ENCODE results near the gene RFX4. TPM values are rescaled to one million over a fixed set of nuclear protein-coding genes. Genes with fewer than 3 reads are reported as not detected.
"Not testable (repeated sequence)": the region's sequence is repeated elsewhere in the genome, so short reads cannot be mapped to it uniquely, and the experiment has no call there.

RFX4 gene
- total RNA-seq, 8 experiments from 2014 or later: 0.20 to 78.4 (median 16.8) TPM

GRCh38 chr12:106685381-106685780 lies 102.6 kb downstream of the RFX4 start:
- in situ Hi-C loops (cut with MboI; ENCODE audit: low pct_unique_long_range_greater_than_20kb in 2 of 9, low sequenced_read_pairs in 9 of 9, unreplicated experiment in 9 of 9): no loop called here
- Histone ChIP-seq H3K27ac (no peak overlapping the region), H3K4me1 (replicated peaks in 1 of 2) (no peaks in the 10 kb centered on the region), H3K4me3 (no peak overlapping the region)
- no peak for ATAC-seq (replicated peaks in 6 of 8)

DNA sequence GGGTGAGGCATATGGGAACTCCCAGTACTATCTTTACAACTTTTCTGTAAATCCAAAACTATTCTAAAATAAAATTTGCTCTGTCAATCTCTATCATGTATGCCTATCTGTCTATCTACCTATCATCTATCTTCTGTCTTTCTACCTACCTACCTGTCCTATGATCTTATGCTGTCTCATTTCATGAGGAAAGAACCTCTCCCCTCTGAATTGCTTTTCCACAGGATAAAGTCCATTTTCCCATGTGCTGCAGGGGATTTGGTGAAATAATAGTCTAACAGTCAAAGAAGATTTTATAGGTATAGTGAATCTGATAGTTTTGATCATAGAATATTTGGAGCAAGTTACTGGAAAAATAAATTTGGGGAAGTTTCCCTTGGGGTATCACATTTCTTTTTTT lies 104.9 kb downstream of the RFX4 start:
- in situ Hi-C loops (cut with MboI; ENCODE audit: low pct_unique_long_range_greater_than_20kb in 2 of 9, low sequenced_read_pairs in 9 of 9, unreplicated experiment in 9 of 9): no loop called here
- Histone ChIP-seq H3K4me3 (no peak overlapping the region), H3K4me1 (replicated peaks in 1 of 2) (no peaks in the 10 kb centered on the region), H3K27ac (no peak overlapping the region)
- no peak for ATAC-seq (replicated peaks in 6 of 8)

DNA sequence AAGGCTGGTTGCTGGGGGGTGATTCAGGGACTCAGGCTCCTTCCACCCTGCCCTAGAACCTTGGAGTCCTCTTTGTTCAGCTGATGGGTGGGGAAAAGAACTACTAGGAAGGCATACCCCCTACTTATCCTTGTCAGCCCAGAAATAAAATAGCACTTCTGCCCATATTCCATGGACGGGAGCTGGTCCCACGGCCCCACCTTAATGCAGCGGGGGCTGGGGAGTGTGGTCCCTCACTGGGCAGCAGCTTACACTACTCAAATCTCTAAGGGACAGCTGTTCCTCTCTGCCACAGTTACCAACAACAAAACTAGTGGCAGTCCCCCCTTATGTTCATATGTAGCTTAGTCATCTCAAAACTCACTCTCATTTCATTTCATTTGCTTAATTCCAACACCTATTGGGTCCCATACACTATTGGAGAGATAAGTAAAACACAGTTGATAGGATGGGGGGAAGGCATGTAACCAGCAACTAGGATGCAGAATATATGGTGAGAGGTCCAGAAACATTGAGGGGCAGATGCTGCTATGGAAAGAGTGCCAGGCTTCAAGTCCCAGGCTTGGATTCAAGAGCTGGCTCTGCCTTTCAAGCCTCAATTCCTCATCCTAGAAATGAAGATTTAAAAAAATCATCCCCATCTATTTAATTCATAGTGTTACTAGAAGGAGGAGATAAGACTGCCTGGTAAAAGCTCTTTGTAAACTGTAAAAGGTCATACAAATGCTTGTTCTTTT lies 107.9 kb downstream of the RFX4 start:
- no peak for ATAC-seq (replicated peaks in 6 of 8)
- no peak overlapping the region for H3K4me3 ChIP-seq
- no peaks in the 10 kb centered on the region for H3K4me1 ChIP-seq (replicated peaks in 1 of 2)
- H3K27ac ChIP-seq: no peak overlapping the region
- WGBS, 10 experiments: 0 to 100% (median 94%) methylated on average over 1 to 3 of the region's 3 CpGs; no CpG with 5 or more reads in 5 of the 10 experiments
- in situ Hi-C loops (cut with MboI; ENCODE audit: low pct_unique_long_range_greater_than_20kb in 2 of 9, low sequenced_read_pairs in 9 of 9, unreplicated experiment in 9 of 9): no loop called here

DNA sequence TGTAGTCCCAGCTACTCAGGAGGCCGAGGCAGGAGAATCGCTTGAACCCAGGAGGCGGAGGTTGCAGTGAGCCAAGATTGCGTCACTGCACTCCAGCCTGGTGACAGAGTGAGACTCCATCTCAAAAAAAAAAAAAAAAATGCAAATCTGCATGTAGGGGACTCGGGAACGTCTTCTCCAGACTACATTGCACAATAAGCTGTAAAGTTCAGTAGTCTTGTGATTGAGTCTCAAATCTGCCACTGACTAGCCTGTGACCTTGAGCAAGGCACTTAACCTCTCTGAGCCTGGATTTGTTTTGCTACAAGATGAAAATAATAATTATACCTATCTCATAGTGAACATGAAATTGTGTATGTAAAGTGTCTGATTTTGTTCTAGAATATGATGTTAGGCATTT lies 109.2 kb downstream of the RFX4 start:
- WGBS, 10 experiments: 0 to 80% (median 5%) methylated on average over 1 to 4 of the region's 6 CpGs; no CpG with 5 or more reads in 5 of the 10 experiments
- in situ Hi-C loops (cut with MboI; ENCODE audit: low pct_unique_long_range_greater_than_20kb in 2 of 9, low sequenced_read_pairs in 9 of 9, unreplicated experiment in 9 of 9); H3K4me1 ChIP-seq (replicated peaks in 1 of 2); ATAC-seq (replicated peaks in 6 of 8); H3K27ac ChIP-seq; H3K4me3 ChIP-seq: not testable (repeated sequence)

DNA sequence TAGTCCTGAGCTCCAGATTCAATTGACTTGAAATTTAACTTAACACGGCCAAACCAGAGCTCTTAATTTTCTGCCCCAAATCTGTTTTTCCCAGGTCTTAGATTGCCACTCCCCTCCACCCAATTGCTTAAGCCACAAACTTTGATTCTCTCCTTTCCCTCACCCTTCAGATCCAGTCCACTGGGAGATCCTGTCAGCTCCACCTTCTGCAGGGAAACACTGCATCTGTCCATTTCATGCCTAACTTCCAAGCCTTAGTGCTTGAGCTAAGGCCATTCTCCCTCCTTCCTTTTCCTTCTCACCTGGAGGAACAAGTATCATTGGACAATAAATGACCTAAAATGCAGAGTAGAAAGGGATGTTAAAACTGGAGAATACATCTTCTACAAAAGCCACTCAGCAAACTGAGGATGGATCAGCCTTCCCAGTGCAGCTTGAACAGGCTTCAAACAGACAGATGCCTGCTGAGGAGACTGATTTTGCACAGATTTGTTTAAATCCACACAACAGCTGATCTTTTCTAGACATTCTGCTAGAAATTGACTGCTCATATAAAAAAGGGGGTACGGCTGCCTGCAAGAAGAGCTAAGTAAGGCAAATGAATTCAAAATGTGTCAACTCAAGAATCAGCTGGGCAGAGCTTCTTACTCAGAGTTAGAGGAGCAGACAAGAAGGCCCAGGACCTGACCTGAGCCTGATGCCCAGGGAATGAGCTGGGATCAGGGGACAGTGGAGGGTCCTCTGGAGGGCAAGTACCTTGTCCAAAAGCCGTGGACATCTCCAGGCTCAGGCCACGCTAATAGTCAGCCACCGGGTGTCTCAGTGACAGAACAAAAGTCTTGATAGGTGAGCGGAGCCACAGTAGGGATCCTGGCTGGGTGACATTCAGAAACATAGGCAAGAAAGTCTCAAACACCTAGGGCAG lies 110.4 kb downstream of the RFX4 start:
- no peak overlapping the region for H3K4me3 ChIP-seq
- ATAC-seq (replicated peaks in 6 of 8): peak in 1 of 8 experiments; percentile 11
- 25 to 100% (median 85%) methylated on average over 1 to 5 of the region's 6 CpGs; no CpG with 5 or more reads in 2 of the 10 experiments for whole genome bisulfite sequencing, 10 experiments
- in situ Hi-C loops (cut with MboI; ENCODE audit: low pct_unique_long_range_greater_than_20kb in 2 of 9, low sequenced_read_pairs in 9 of 9, unreplicated experiment in 9 of 9): no loop called here
- H3K4me1 ChIP-seq (replicated peaks in 1 of 2): no peaks in the 10 kb centered on the region
- H3K27ac ChIP-seq: no peak overlapping the region

- no peaks in the 10 kb centered on the region for H3K4me1 ChIP-seq (replicated peaks in 1 of 2)
- 0 to 100% (median 86%) methylated on average over 1 to 6 of the region's 6 CpGs; no CpG with 5 or more reads in 5 of the 10 experiments for WGBS, 10 experiments
- no peak for ATAC-seq (replicated peaks in 6 of 8)
- in situ Hi-C loops (cut with MboI; ENCODE audit: low pct_unique_long_range_greater_than_20kb in 2 of 9, low sequenced_read_pairs in 9 of 9, unreplicated experiment in 9 of 9): no loop called here
- no peak overlapping the region for H3K27ac ChIP-seq
- H3K4me3 ChIP-seq: no peak overlapping the region
These were observed 113.3 kb downstream of the RFX4 start for GRCh38 chr12:106696071-106696470.

GRCh38 chr12:106696681-106697417 lies 114.0 kb downstream of the RFX4 start:
- Histone ChIP-seq H3K4me1 (replicated peaks in 1 of 2) (no peaks in the 10 kb centered on the region), H3K4me3 (no peak overlapping the region), H3K27ac (no peak overlapping the region)
- peak in 4 of 8 experiments; percentile 8 to 41 (median 28) for ATAC-seq (replicated peaks in 6 of 8)
- 20 to 100% (median 100%) methylated on average over 1 to 4 of the region's 4 CpGs; no CpG with 5 or more reads in 5 of the 10 experiments for WGBS, 10 experiments
- in situ Hi-C loops (cut with MboI; ENCODE audit: low pct_unique_long_range_greater_than_20kb in 2 of 9, low sequenced_read_pairs in 9 of 9, unreplicated experiment in 9 of 9): no loop called here

GRCh38 chr12:106704081-106704480 lies 121.3 kb downstream of the RFX4 start:
- ATAC-seq (replicated peaks in 6 of 8): peak in 2 of 8 experiments; percentile 45 to 63
- in situ Hi-C loops (cut with MboI; ENCODE audit: low pct_unique_long_range_greater_than_20kb in 2 of 9, low sequenced_read_pairs in 9 of 9, unreplicated experiment in 9 of 9): no loop called here
- no peaks in the 10 kb centered on the region for H3K4me1 ChIP-seq (replicated peaks in 1 of 2)
- no peak overlapping the region for H3K4me3 ChIP-seq
- no peak overlapping the region for H3K27ac ChIP-seq
- 0 to 100% (median 86%) methylated on average over 1 to 3 of the region's 3 CpGs; no CpG with 5 or more reads in 1 of the 10 experiments for WGBS, 10 experiments

DNA sequence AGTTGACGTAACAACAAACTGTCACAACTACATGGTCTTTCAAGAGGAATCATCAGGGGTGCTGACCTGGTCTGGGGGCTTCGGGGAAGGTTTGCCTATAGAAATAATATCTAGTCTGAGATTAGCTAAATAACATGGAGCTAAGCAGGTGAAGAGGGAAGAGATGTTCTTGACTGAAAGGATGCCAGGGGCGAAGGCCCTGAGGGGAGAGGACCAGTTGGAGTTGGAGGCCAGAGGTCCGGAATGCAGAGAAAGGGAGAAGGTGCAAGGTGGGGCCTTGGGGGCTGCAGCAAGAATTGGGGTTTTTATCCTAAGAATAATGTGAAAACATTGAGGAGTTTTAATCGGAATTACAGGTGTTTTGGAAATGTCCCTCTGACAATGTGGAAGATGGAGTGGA lies 123.2 kb downstream of the RFX4 start:
- ATAC-seq (replicated peaks in 6 of 8): no peak
- 30 to 100% (median 94%) methylated on average over 1 to 5 of the region's 5 CpGs for WGBS, 10 experiments
- Histone ChIP-seq H3K27ac (no peak overlapping the region), H3K4me1 (replicated peaks in 1 of 2) (no peaks in the 10 kb centered on the region), H3K4me3 (no peak overlapping the region)
- in situ Hi-C loops (cut with MboI; ENCODE audit: low pct_unique_long_range_greater_than_20kb in 2 of 9, low sequenced_read_pairs in 9 of 9, unreplicated experiment in 9 of 9): no loop called here

- peak in 2 of 8 experiments; percentile 16 to 36 for ATAC-seq (replicated peaks in 6 of 8)
- no peak overlapping the region for H3K4me3 ChIP-seq
- in situ Hi-C loops (cut with MboI; ENCODE audit: low pct_unique_long_range_greater_than_20kb in 2 of 9, low sequenced_read_pairs in 9 of 9, unreplicated experiment in 9 of 9): no loop called here
- H3K4me1 ChIP-seq (replicated peaks in 1 of 2): no peaks in the 10 kb centered on the region
- H3K27ac ChIP-seq: no peak overlapping the region
- 53 to 100% (median 80%) methylated on average over 2 to 8 of the region's 8 CpGs; no CpG with 5 or more reads in 1 of the 10 experiments for WGBS, 10 experiments
These were observed 126.3 kb downstream of the RFX4 start for GRCh38 chr12:106709068-106709511.

- no peak for ATAC-seq (replicated peaks in 6 of 8)
- H3K4me3 ChIP-seq: no peak overlapping the region
- H3K27ac ChIP-seq: no peak overlapping the region
- in situ Hi-C loops (cut with MboI; ENCODE audit: low pct_unique_long_range_greater_than_20kb in 2 of 9, low sequenced_read_pairs in 9 of 9, unreplicated experiment in 9 of 9): no loop called here
- peaks cover 0 to 2% of the 10 kb centered on the region in 2 donors for H3K4me1 ChIP-seq (replicated peaks in 1 of 2)
- WGBS, 10 experiments: 10 to 88% (median 62%) methylated on average over 2 to 7 of the region's 10 CpGs; no CpG with 5 or more reads in 1 of the 10 experiments
These were observed 127.5 kb downstream of the RFX4 start for GRCh38 chr12:106710143-106710893.

DNA sequence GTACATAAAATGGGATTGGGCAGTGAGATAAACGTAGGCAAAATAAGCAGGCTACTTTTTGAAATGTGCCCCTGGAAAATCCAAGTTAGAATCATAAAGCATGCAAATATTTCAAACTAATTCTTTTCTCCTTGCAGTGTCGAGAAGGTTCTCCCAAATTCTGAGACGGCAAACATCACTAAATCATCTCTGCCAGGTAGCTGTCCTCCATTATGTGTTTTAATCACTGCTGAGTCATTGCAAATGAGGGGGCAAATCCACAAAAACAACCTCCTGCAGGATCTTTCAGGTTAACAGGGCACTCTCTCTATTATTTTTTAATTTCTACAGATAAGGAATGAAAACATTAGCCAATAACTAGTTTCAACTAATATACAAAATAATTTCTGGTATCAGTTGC lies 128.5 kb downstream of the RFX4 start:
- H3K4me3 ChIP-seq: no peak overlapping the region

More for the DNA sequence above, 128.5 kb downstream of the RFX4 start:
- Histone ChIP-seq H3K4me1 (replicated peaks in 1 of 2) (peaks cover 0 to 2% of the 10 kb centered on the region in 2 donors), H3K27ac (no peak overlapping the region)
- in situ Hi-C loops (cut with MboI; ENCODE audit: low pct_unique_long_range_greater_than_20kb in 2 of 9, low sequenced_read_pairs in 9 of 9, unreplicated experiment in 9 of 9): no loop called here
- 17 to 100% (median 79%) methylated on average over 1 to 3 of the region's 3 CpGs; no CpG with 5 or more reads in 1 of the 10 experiments for WGBS, 10 experiments
- ATAC-seq (replicated peaks in 6 of 8): no peak
